G401.6 (cell line): ENCODE data around the gene ALOXE3.

Experiments
- FAIRE-seq: peaks from 2 replicates; lab custom pipeline; 2012; peaks lifted over from hg19 to GRCh38; lab: Jason Lieb, UNC

ALOXE3 gene

GRCh38 chr17:8153957-8154607 lies 35.8 kb upstream of the ALOXE3 start:
- FAIRE-seq = peak; percentile 89

- FAIRE-seq = peak; percentile 84
These were observed 35.2 kb upstream of the ALOXE3 start for GRCh38 chr17:8153525-8153956.

- no peak for FAIRE-seq
These were observed 34.7 kb upstream of the ALOXE3 start for GRCh38 chr17:8153031-8153451.

GRCh38 chr17:8152112-8152775 lies 33.9 kb upstream of the ALOXE3 start, which contains the start of gene PER1:
TSS of gene PER1 (minus strand) at chr17:8152404. CDS start at chr17:8150706, 1,698 bp downstream.
- FAIRE-seq = peak; percentile 97

- FAIRE-seq = no peak
These were observed 33.4 kb upstream of the ALOXE3 start for GRCh38 chr17:8151641-8152111.

GRCh38 chr17:8151120-8151640 lies 32.9 kb upstream of the ALOXE3 start:
- no peak for FAIRE-seq

- no peak for FAIRE-seq
These were observed 32.1 kb upstream of the ALOXE3 start for GRCh38 chr17:8150194-8151119.

- FAIRE-seq = no peak
These were observed 31.3 kb upstream of the ALOXE3 start for GRCh38 chr17:8149419-8150193.

- no peak for FAIRE-seq
These were observed 30.2 kb upstream of the ALOXE3 start for GRCh38 chr17:8148560-8148959.

- FAIRE-seq = no peak
These were observed 29.6 kb upstream of the ALOXE3 start for GRCh38 chr17:8147805-8148404.

- no peak for FAIRE-seq
These were observed 29.0 kb upstream of the ALOXE3 start for GRCh38 chr17:8147141-8147804.

GRCh38 chr17:8146381-8147140 lies 28.2 kb upstream of the ALOXE3 start:
- FAIRE-seq = no peak

- FAIRE-seq = no peak
These were observed 27.5 kb upstream of the ALOXE3 start for GRCh38 chr17:8145811-8146210.

- no peak for FAIRE-seq
These were observed 26.3 kb upstream of the ALOXE3 start for GRCh38 chr17:8144401-8145231.

GRCh38 chr17:8143581-8144400 lies 25.5 kb upstream of the ALOXE3 start:
- no peak for FAIRE-seq

- no peak for FAIRE-seq
These were observed 24.7 kb upstream of the ALOXE3 start for GRCh38 chr17:8142887-8143580.

- no peak for FAIRE-seq
These were observed 24.0 kb upstream of the ALOXE3 start for GRCh38 chr17:8142158-8142886.
